AG04450 (cell line): Measurements from ENCODE around the gene DYRK1A. TPM values are rescaled to one million over a fixed set of nuclear protein-coding genes. Genes with fewer than 3 reads are reported as not detected.

Experiments
- CTCF ChIA-PET: fragments of 300-600, 350-600 bp; formaldehyde crosslinking; extraction: SDS; loops from one replicate; lab custom pipeline; 2022; ENCODE audit warnings: antibody characterized with exemption, inconsistent platforms; lab: Charles Lee
- POLR2A ChIA-PET: fragments of 350-600 bp; formaldehyde crosslinking; extraction: SDS; loops from one replicate; lab custom pipeline; 2021; ENCODE audit warnings: antibody characterized with exemption, inconsistent platforms; lab: Yijun Ruan, JAX
- DNase-seq: peaks from one replicate; pipeline ENCODE4 v3.0.0-alpha.2; 2011; ENCODE audit warnings: low read depth, low spot score
- H3K27ac ChIP-seq: one replicate; pipeline ENCODE4 v1.5.1; 2012; ENCODE audit warnings: low read depth, low read length, control low read depth
- H3K27me3 ChIP-seq: one replicate; pipeline ENCODE4 v1.6.0; 2012; ENCODE audit warnings: low read length; ENCODE audit not compliant: control insufficient read depth, insufficient read depth
- H3K4me3 ChIP-seq: 2 replicates; pipeline ENCODE4 v1.5.1; 2011; ENCODE audit warnings: mild to moderate bottlenecking, low read depth, low read length, control low read depth
- H3K9me3 ChIP-seq: 2 replicates; pipeline ENCODE4 v1.5.1; 2012; ENCODE audit warnings: low read length; ENCODE audit not compliant: control insufficient read depth, insufficient read depth
- CTCF ChIP-seq: IDR thresholded peaks from 2 replicates; pipeline ENCODE4 v1.5.1; 2011; ENCODE audit warnings: low read depth, low read length, control low read depth, inconsistent platforms
- polyA plus RNA-seq: library from polyadenylated mRNA; depleted of rRNA; stranded (reverse); fragments of >200 nt; gene quantifications from 2 replicates; pipeline ENCODE4 v1.2.3, GENCODE V29; 2011

The DYRK1A gene
- polyA plus RNA-seq, 1 experiment = 33.1 TPM

- POLR2A ChIA-PET = no interaction called here
- CTCF ChIA-PET = no interaction called here
- Histone ChIP-seq H3K4me3 (no peak overlapping the region), H3K27me3 (peaks cover 2% of the 10 kb centered on the region), H3K27ac (no peak overlapping the region), H3K9me3 (peaks cover 7% of the 10 kb centered on the region)
- DNase-seq = no peak
- no peak for TF ChIP-seq CTCF
These were observed 195.7 kb downstream of the DYRK1A start for GRCh38 chr21:37561941-37562919.

GRCh38 chr21:37562920-37563640 lies 196.5 kb downstream of the DYRK1A start:
- Histone ChIP-seq H3K4me3 (peak overlapping the region; percentile 81), H3K27ac (peak overlapping the region; percentile 99), H3K9me3 (peaks cover 7% of the 10 kb centered on the region), H3K27me3 (peaks cover 2% of the 10 kb centered on the region)
- POLR2A ChIA-PET = interaction anchor here (0.5 to 1.8 kb wide), 10 partner anchors 12 to 296 kb away, joined by 3 to 16 read pairs (median 6); partner anchors contain the start of genes DYRK1A and VPS26C
- CTCF ChIA-PET = interaction anchor here (0.9 to 1.4 kb wide), 4 partner anchors 9 to 99 kb away, joined by 3 to 4 read pairs (median 3); no protein-coding TSS in a partner anchor
- DNase-seq = no peak
- no peak for TF ChIP-seq CTCF

GRCh38 chr21:37563641-37564340 lies 197.2 kb downstream of the DYRK1A start:
- peaks cover 7% of the 10 kb centered on the region for H3K9me3 ChIP-seq
- DNase-seq = peak; percentile 85
- H3K27ac ChIP-seq = peak overlapping the region; percentile 99
- POLR2A ChIA-PET = interaction anchor here (0.5 to 1.8 kb wide), 21 partner anchors 8 to 1192 kb away, joined by 3 to 16 read pairs (median 4); partner anchors contain the start of genes DYRK1A and VPS26C
- H3K27me3 ChIP-seq = peaks cover 2% of the 10 kb centered on the region
- TF ChIP-seq CTCF = peak; percentile 41
- CTCF ChIA-PET = interaction anchor here (0.6 to 1.4 kb wide), 7 partner anchors 8 to 883 kb away, joined by 3 to 5 read pairs (median 3); no protein-coding TSS in a partner anchor
- peak overlapping the region; percentile 81 for H3K4me3 ChIP-seq

GRCh38 chr21:37564341-37564923 lies 197.9 kb downstream of the DYRK1A start:
- ChIA-PET POLR2A (interaction anchor here (0.6 to 1.8 kb wide), 21 partner anchors 9 to 1191 kb away, joined by 3 to 16 read pairs (median 4); partner anchors contain the start of genes DYRK1A and VPS26C), CTCF (interaction anchor here (0.6 to 1.4 kb wide), 7 partner anchors 8 to 882 kb away, joined by 3 to 5 read pairs (median 3); no protein-coding TSS in a partner anchor)
- Histone ChIP-seq H3K4me3 (peak overlapping the region; percentile 81), H3K27me3 (peaks cover 2% of the 10 kb centered on the region), H3K27ac (peak overlapping the region; percentile 99), H3K9me3 (peaks cover 7% of the 10 kb centered on the region)
- peak; percentile 92 for DNase-seq
- no peak for TF ChIP-seq CTCF
